GM23248 (cell line): ENCODE measurements around the gene SGSM1.

ENCODE experiments used
- EZH2 ChIP-seq: fragments of 200-600 bp; sonication (generic); IDR thresholded peaks from 2 replicates; pipeline ENCODE4 v1.6.1; 2018; ENCODE audit warnings: antibody characterized with exemption, mild to moderate bottlenecking; ENCODE audit not compliant: insufficient read depth, poor library complexity, severe bottlenecking
- EZH2phosphoT487 ChIP-seq: fragments of 200-600 bp; sonication (generic); IDR thresholded peaks from 2 replicates; pipeline ENCODE4 v1.6.1; 2018; ENCODE audit warnings: antibody characterized with exemption, moderate library complexity, mild to moderate bottlenecking, low read depth; ENCODE audit not compliant: insufficient read depth

- TF ChIP-seq EZH2phosphoT487 (no peak), EZH2 (no peak)
These were observed 7.2 kb downstream of the SGSM1 start for GRCh38 chr22:24812950-24813775.
